Measurements from ENCODE around the gene MDM1.

- TF ChIP-seq, protein P1, sequence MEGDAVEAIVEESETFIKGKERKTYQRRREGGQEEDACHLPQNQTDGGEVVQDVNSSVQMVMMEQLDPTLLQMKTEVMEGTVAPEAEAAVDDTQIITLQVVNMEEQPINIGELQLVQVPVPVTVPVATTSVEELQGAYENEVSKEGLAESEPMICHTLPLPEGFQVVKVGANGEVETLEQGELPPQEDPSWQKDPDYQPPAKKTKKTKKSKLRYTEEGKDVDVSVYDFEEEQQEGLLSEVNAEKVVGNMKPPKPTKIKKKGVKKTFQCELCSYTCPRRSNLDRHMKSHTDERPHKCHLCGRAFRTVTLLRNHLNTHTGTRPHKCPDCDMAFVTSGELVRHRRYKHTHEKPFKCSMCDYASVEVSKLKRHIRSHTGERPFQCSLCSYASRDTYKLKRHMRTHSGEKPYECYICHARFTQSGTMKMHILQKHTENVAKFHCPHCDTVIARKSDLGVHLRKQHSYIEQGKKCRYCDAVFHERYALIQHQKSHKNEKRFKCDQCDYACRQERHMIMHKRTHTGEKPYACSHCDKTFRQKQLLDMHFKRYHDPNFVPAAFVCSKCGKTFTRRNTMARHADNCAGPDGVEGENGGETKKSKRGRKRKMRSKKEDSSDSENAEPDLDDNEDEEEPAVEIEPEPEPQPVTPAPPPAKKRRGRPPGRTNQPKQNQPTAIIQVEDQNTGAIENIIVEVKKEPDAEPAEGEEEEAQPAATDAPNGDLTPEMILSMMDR (IDR thresholded peaks at IDR 0.05) = no peak
- no peak for TF ChIP-seq POLR2A (IDR thresholded peaks at IDR 0.05)
Observed at GRCh38 chr12:68326716-68327115, 5.4 kb downstream of the MDM1 start.
